Left kidney (tissue), 2 donors: ENCODE measurements around the gene P2RX3. TPM values are rescaled to one million over a fixed set of nuclear protein-coding genes. Genes with fewer than 3 reads are reported as not detected.

Source experiments
- DNase-seq: peaks from one replicate; pipeline ENCODE4 v3.0.0-alpha.2; 2013
- polyA plus RNA-seq: library from polyadenylated mRNA; unstranded; fragments of 120-200 nt; gene quantifications from one replicate; pipeline ENCODE4 v1.2.1, GENCODE V29; 2013; ENCODE audit not compliant: insufficient read length

P2RX3 gene
- polyA plus RNA-seq, 1 donor = 0.40 TPM

GRCh38 chr11:57421066-57421465 lies 82.9 kb downstream of the P2RX3 start:
- no peak for DNase-seq

GRCh38 chr11:57421805-57422204 lies 83.7 kb downstream of the P2RX3 start:
- no peak for DNase-seq

Other genes starting within 250 kb of the P2RX3 start
- gene LRRC55, start 156.4 kb upstream of the P2RX3 start, polyA plus RNA-seq = 3.9 TPM
- 88.7 TPM for gene APLNR, start 101.1 kb upstream of the P2RX3 start, polyA plus RNA-seq
- gene TNKS1BP1, start 13.4 kb upstream of the P2RX3 start, polyA plus RNA-seq = 69.1 TPM
- gene SSRP1, start 2.5 kb upstream of the P2RX3 start, polyA plus RNA-seq = 200 TPM
- 0.48 TPM for gene PRG3, start 42.8 kb downstream of the P2RX3 start, polyA plus RNA-seq
- 0.68 TPM for gene PRG2, start 52.3 kb downstream of the P2RX3 start, polyA plus RNA-seq
- 27.2 TPM for gene SLC43A3, start 88.8 kb downstream of the P2RX3 start, polyA plus RNA-seq
- 2.5 TPM for gene RTN4RL2, start 122.2 kb downstream of the P2RX3 start, polyA plus RNA-seq
- 7.2 TPM for gene SLC43A1, start 177.3 kb downstream of the P2RX3 start, polyA plus RNA-seq
- gene TIMM10, start 192.4 kb downstream of the P2RX3 start, polyA plus RNA-seq = 32.4 TPM
- 0.47 TPM for gene SMTNL1, start 199.2 kb downstream of the P2RX3 start, polyA plus RNA-seq
- gene UBE2L6, start 229.3 kb downstream of the P2RX3 start, polyA plus RNA-seq = 31.2 TPM